ENCODE data around the gene CD93. TPM values are rescaled to one million over a fixed set of nuclear protein-coding genes. Genes with fewer than 3 reads are reported as not detected.

Gene CD93
- polyA plus RNA-seq, 2 of the 4 experiments (the other 2 are of a cell fraction): not detected

DNA sequence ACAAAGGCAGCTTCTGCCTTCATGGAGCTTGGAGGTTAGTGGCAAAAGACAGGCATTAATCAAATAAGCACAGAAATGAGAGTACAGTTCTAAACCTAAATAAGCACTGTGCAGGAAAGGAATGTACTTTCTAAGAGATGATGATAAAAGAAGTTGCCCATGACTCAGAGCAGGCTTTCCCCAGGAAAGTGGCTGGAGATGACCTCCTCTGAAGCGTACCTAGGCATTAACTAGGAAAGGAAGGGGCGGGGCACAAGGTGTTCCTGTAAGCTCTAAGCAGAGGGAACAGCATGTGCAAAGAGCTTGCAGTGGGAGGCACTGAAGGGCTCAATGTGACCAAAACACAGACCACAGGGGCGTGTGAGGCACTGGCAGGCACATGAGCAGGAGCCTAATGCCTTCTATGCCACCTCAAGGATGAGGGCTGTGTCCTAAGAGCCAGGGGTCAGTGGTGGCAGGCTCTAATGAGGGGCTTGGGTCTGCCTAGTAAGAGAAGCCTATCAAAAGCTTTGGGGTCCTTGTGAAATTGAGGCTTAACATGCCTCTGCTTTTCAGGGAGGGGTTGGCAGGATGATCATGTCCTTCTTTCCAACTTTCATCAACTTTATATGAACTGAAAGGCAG, 46.1 kb downstream of the CD93 start:
- TF ChIP-seq FOSB (CRISPR knock-in tag; IDR thresholded peaks at IDR 0.05): no peak
- WGBS (ENCODE audit: missing lambda C conversion rate): 36% methylated on average over 3 of the region's 3 CpGs
- Histone ChIP-seq H3K4me1 (peaks cover 14% of the 10 kb centered on the region; the same call in 2 of the 3 replicates), H3K4me2 (no peak overlapping the region), H3K27ac (peak overlapping the region; percentile 41 to 66; a peak in 3 of 6 replicates), H3K4me3 (no peak overlapping the region), H3K9me3 (no peaks in the 10 kb centered on the region)
- ChIA-PET POLR2A (interaction anchor here (0.7 kb wide), 1 partner anchor 310 kb away, joined by 3 read pairs; the partner anchor contains the start of gene NXT1), CTCF (interaction anchor here (0.5 to 3.2 kb wide), 7 partner anchors 8 to 355 kb away, joined by 3 to 15 read pairs (median 3); no protein-coding TSS in a partner anchor)
- DNase-seq (ENCODE audit: low read depth in 1 of 2, low spot score in 1 of 2): no peak
- FAIRE-seq: no peak
- no peak for ATAC-seq

DNA sequence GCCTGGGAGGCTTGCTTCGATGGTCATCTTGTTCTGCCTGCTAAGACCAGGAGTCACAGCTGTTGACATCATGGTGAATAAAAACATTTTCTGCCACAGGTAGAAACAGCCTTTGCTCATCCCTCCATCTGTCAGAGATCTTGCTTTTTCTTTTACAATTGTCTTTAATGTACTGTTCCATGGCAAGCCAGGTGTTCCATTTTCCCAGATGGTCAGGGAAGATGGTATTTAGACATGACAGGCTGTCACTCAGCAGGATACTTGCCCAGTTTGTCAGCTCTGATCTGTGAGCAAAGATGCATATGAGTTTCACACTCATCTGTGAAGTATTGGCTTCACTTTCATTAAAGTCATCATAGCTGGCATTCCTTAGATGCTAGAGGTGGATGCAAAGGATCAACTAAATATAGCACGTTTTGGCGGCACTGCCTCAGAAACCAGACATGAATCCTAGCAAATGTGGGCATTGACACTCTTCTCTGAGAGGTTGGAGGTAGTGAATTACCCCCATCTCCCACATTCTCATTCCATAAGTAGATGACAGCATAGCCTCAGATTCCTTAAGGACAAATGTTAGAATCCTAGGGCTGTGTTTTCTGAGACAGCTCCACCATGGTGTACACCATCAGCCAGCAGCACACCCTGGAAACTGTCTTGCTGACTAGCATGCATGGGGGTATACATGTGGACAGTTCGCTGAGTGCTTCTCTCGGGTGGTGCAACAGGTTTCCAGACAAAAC, 46.8 kb downstream of the CD93 start:
- no peaks in the 10 kb centered on the region for H3K9me3 ChIP-seq
- POLR2A ChIA-PET: interaction anchor here (0.7 kb wide), 1 partner anchor 311 kb away, joined by 3 read pairs; the partner anchor contains the start of gene NXT1
- no peak overlapping the region for H3K4me3 ChIP-seq
- CTCF ChIA-PET: interaction anchor here (0.6 to 3.2 kb wide), 7 partner anchors 9 to 354 kb away, joined by 3 to 15 read pairs (median 3); no protein-coding TSS in a partner anchor
- H3K27ac ChIP-seq: peak overlapping the region; percentile 41 to 66; a peak in 3 of 6 replicates
- TF ChIP-seq POLR2A (IDR thresholded peaks at IDR 0.05; ENCODE audit: low read length) (no peak), CHD2 (IDR thresholded peaks at IDR 0.05; ENCODE audit: low read length, partially characterized antibody) (no peak), EHMT2 (IDR thresholded peaks at IDR 0.05; ENCODE audit: low read depth) (no peak), ZNF302 (CRISPR knock-in tag; IDR thresholded peaks at IDR 0.05) (no peak)
- TF ChIP-seq, protein P1, sequence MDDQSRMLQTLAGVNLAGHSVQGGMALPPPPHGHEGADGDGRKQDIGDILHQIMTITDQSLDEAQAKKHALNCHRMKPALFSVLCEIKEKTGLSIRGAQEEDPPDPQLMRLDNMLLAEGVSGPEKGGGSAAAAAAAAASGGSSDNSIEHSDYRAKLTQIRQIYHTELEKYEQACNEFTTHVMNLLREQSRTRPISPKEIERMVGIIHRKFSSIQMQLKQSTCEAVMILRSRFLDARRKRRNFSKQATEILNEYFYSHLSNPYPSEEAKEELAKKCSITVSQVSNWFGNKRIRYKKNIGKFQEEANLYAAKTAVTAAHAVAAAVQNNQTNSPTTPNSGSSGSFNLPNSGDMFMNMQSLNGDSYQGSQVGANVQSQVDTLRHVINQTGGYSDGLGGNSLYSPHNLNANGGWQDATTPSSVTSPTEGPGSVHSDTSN (IDR thresholded peaks at IDR 0.05): no peak
- 63% methylated on average over 5 of the region's 5 CpGs for WGBS (ENCODE audit: missing lambda C conversion rate)
- H3K4me1 ChIP-seq: peaks cover 9% of the 10 kb centered on the region; the same call in 2 of the 3 replicates
- no peak for ATAC-seq
- peak overlapping the region; percentile 16; the same call in 1 of the 3 replicates for H3K4me2 ChIP-seq
- no peak for DNase-seq (ENCODE audit: low read depth in 1 of 2, low spot score in 1 of 2)
- peak; percentile 13 for FAIRE-seq

GRCh38 chr20:23037017-23037481, 49.1 kb downstream of the CD93 start:
- no peak for ATAC-seq
- 25% methylated on average over 3 of the region's 3 CpGs for WGBS (ENCODE audit: missing lambda C conversion rate)
- no peak overlapping the region for H3K4me3 ChIP-seq
- POLR2A ChIA-PET: no interaction called here
- H3K9me3 ChIP-seq: no peaks in the 10 kb centered on the region
- FAIRE-seq: no peak
- DNase-seq (ENCODE audit: low read depth in 1 of 2, low spot score in 1 of 2): no peak
- CTCF ChIA-PET: interaction anchor here (0.9 to 3.2 kb wide), 5 partner anchors 11 to 345 kb away, joined by 3 to 15 read pairs (median 5); no protein-coding TSS in a partner anchor
- no peak overlapping the region for H3K4me2 ChIP-seq
- peaks cover 9% of the 10 kb centered on the region; the same call in 2 of the 3 replicates for H3K4me1 ChIP-seq
- TF ChIP-seq RAD21 (conservative IDR thresholded peaks at IDR 0.05 in 1 of 2, IDR thresholded peaks at IDR 0.05 in 1 of 2): no peak
- no peak for TF ChIP-seq FOXS1 (CRISPR knock-in tag; IDR thresholded peaks at IDR 0.05)
- peak overlapping the region; percentile 8 to 50; a peak in 1 of 6 replicates for H3K27ac ChIP-seq

- DNase-seq (ENCODE audit: low read depth in 1 of 2, low spot score in 1 of 2): no peak
- Histone ChIP-seq H3K4me1 (peaks cover 9% of the 10 kb centered on the region; the same call in 2 of the 3 replicates), H3K4me2 (no peak overlapping the region), H3K4me3 (no peak overlapping the region), H3K27ac (peak overlapping the region in 1 of 2 experiments; percentile 50; a peak in 1 of 6 replicates), H3K9me3 (no peaks in the 10 kb centered on the region)
- no peak for FAIRE-seq
- WGBS (ENCODE audit: missing lambda C conversion rate): 91% methylated on average over 11 of the region's 11 CpGs
- CTCF ChIA-PET: interaction anchor here (1.9 kb wide), 2 partner anchors 303 to 345 kb away, joined by 5 to 10 read pairs; no protein-coding TSS in a partner anchor
- POLR2A ChIA-PET: no interaction called here
- TF ChIP-seq SREBF2 (IDR thresholded peaks at IDR 0.05) (no peak), HEYL (CRISPR knock-in tag; IDR thresholded peaks at IDR 0.05) (no peak), CEBPB (IDR thresholded peaks at IDR 0.05) (no peak), FOSL2 (IDR thresholded peaks at IDR 0.05) (no peak), FOSL2 (CRISPR knock-in tag; IDR thresholded peaks at IDR 0.05) (no peak), FOSB (CRISPR knock-in tag; IDR thresholded peaks at IDR 0.05) (no peak), ZSCAN20 (CRISPR knock-in tag; IDR thresholded peaks at IDR 0.05) (no peak), HMGXB4 (CRISPR knock-in tag; IDR thresholded peaks at IDR 0.05; ENCODE audit: borderline replicate concordance) (no peak), POLR2A (IDR thresholded peaks at IDR 0.05; ENCODE audit: low read length) (no peak), MYC (IDR thresholded peaks at IDR 0.05; ENCODE audit: borderline replicate concordance, low read length) (no peak), EP300 (IDR thresholded peaks at IDR 0.05) (no peak), EHMT2 (IDR thresholded peaks at IDR 0.05; ENCODE audit: low read depth) (no peak), PHF8 (IDR thresholded peaks at IDR 0.05; ENCODE audit: borderline replicate concordance, low read depth) (no peak), RCOR1 (IDR thresholded peaks at IDR 0.05; ENCODE audit: low read depth, low read length) (no peak)
- no peak for ATAC-seq
These were observed 49.8 kb downstream of the CD93 start for GRCh38 chr20:23036371-23036770.
